Measurements from ENCODE around the gene KLK3.

KLK3 gene

GRCh38 chr19:50832666-50833065 lies 22.0 kb upstream of the KLK3 start:
- DNase-seq: no peak

- no peak for DNase-seq
Measured at GRCh38 chr19:50833117-50833801, 21.5 kb upstream of the KLK3 start, which contains the start of gene KLK15. Gene KLK15, minus strand, starts transcription at chr19:50833574. Its CDS starts 2,082 bp downstream, at chr19:50831492.

GRCh38 chr19:50833802-50834167 lies 20.9 kb upstream of the KLK3 start:
- DNase-seq: no peak

GRCh38 chr19:50835103-50835784 lies 19.5 kb upstream of the KLK3 start:
- DNase-seq: no peak

GRCh38 chr19:50835785-50836542 lies 18.8 kb upstream of the KLK3 start:
- no peak for DNase-seq

GRCh38 chr19:50836543-50837195 lies 18.0 kb upstream of the KLK3 start:
- DNase-seq: no peak

GRCh38 chr19:50837300-50837699 lies 17.4 kb upstream of the KLK3 start:
- no peak for DNase-seq

- no peak for DNase-seq
Measured at GRCh38 chr19:50838239-50838638, 16.5 kb upstream of the KLK3 start.

GRCh38 chr19:50839712-50840655 lies 14.7 kb upstream of the KLK3 start:
- no peak for DNase-seq

GRCh38 chr19:50842130-50842529 lies 12.6 kb upstream of the KLK3 start:
- no peak for DNase-seq

- DNase-seq: no peak
Measured at GRCh38 chr19:50843205-50843604, 11.5 kb upstream of the KLK3 start.

GRCh38 chr19:50843701-50844221 lies 11.0 kb upstream of the KLK3 start:
- DNase-seq: no peak

GRCh38 chr19:50844296-50844935 lies 10.3 kb upstream of the KLK3 start:
- no peak for DNase-seq

GRCh38 chr19:50850738-50851137 lies 4.0 kb upstream of the KLK3 start:
- no peak for DNase-seq

GRCh38 chr19:50851620-50852019 lies 3.1 kb upstream of the KLK3 start:
- no peak for DNase-seq

GRCh38 chr19:50857366-50857765 lies 2.7 kb downstream of the KLK3 start:
- DNase-seq: no peak

- no peak for DNase-seq
Measured at GRCh38 chr19:50858886-50859285, 4.2 kb downstream of the KLK3 start.

GRCh38 chr19:50859849-50860248 lies 5.1 kb downstream of the KLK3 start:
- no peak for DNase-seq

- DNase-seq: no peak
Measured at GRCh38 chr19:50861010-50861409, 6.3 kb downstream of the KLK3 start.

- DNase-seq: no peak
Measured at GRCh38 chr19:50861496-50862286, 7.0 kb downstream of the KLK3 start.

GRCh38 chr19:50869479-50869878 lies 14.8 kb downstream of the KLK3 start:
- no peak for DNase-seq

All from AML-193 (cell line).